Head of caudate nucleus (tissue), 42 donors: Measurements from ENCODE around the gene FAM72A.
"Not testable (repeated sequence)": the region's sequence is repeated elsewhere in the genome, so short reads cannot be mapped to it uniquely, and the experiment has no call there.

ENCODE experiments used
- DNase-seq, 42 donors: peaks; one replicate each; pipeline versions ENCODE4 v3.0.0 to v3.0.0-alpha.2; 2020 to 2021; ENCODE audit warnings: mixed read lengths in 7 of 42
- intact Hi-C: fragments of 100-400 bp; cut with DNase I; formaldehyde crosslinking; loops from one replicate; pipeline ENCODE4 v1.15.0; 2022

The FAM72A gene

DNA sequence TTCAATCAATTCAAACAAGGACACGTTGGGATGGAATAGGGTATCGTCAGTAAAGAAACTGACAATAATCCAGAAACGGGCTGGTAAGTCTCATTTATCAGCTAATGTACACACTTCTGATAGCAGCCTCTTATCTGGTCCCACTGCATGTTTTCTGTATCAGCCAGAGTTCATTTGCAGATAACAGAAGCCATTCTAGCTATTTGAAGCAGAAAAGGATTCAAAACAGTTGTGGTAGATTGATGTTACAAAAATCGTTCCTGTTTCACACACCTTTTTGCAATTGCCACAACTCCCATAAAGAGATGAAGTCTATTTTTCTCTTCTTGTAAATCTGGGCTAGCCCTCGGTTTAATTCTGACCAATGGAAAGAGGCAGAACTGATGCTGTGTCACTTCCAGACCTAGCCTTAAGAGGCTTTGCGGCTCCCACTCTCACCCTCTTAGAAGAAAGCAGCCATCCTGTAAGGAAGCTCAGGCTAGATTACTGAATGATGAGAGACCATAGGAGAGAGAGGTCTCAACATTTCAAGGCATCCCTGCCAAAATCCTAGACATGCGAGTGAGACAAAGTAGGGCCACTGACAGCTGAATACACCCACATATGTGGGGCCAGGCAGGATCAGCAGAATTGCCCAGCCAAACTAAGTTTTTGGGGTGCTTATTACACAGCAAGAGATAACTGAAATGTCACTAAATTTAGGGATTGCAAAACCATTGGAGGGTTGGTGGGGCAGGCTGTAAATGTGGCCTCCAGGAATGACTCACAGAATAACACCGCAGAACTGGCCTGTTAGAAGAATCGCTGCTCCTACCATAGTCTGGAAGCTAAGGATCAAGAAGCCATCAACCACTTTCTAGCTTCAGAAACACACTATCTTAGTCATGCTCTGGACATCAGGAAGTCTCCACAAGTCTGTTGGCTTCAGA is 24.3 kb downstream of the FAM72A start:
- DNase-seq, intact Hi-C loops: not testable (repeated sequence)

DNA sequence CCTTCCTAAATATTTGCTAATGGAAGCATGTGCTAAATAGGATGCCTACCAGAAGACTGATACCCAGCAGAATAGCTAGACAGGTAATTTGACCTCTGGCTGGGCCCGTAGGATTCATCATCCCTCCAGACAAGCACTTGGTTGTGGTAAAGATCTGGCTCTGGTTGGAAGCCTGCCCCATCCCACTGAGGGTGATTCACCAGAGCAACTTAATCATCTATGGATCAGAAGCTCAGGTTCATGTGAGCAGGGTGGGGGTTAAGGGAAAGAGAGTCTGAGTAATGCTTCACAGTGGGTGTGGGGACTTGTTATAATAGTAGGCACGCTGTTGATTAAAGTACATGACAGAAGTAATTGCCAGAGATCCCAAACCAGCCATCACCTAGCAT is 26.5 kb downstream of the FAM72A start:
- peak in 36 of 42 donors; percentile 8 to 75 (median 28) for DNase-seq
- intact Hi-C loops: not testable (repeated sequence)

DNA sequence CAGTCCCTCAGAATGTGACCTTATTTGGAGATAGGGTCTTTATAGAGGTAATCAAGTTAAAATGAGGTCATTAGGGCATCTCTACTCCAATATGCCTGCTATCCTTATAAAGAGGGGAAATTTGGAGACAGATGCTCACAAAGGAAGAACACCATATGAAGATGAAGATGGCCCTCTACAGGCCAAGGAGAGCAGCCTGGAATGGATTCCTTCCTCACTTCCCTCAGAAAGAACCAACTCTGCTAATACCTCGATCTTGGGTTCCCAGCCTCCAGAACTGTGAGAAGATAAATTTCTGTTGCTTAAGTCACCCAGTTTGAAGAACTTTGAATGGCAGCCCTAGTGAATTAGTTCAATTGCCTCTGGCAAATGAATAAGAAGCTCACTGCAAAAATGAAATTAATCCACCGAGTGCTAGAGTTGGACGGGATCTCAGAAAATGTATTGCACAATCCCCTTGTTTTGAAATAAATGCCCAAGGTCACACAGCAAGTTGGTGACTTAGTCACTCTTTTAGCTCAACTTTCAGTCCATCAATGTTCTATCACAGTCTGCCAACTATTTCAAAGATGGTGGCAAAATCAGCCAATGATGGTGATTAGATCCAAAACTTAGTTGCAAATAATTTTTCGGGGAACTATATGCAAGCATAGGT is 27.1 kb downstream of the FAM72A start:
- intact Hi-C loops: not testable (repeated sequence)
- DNase-seq: peak in 4 of 42 donors; percentile 2 to 36 (median 4)

DNA sequence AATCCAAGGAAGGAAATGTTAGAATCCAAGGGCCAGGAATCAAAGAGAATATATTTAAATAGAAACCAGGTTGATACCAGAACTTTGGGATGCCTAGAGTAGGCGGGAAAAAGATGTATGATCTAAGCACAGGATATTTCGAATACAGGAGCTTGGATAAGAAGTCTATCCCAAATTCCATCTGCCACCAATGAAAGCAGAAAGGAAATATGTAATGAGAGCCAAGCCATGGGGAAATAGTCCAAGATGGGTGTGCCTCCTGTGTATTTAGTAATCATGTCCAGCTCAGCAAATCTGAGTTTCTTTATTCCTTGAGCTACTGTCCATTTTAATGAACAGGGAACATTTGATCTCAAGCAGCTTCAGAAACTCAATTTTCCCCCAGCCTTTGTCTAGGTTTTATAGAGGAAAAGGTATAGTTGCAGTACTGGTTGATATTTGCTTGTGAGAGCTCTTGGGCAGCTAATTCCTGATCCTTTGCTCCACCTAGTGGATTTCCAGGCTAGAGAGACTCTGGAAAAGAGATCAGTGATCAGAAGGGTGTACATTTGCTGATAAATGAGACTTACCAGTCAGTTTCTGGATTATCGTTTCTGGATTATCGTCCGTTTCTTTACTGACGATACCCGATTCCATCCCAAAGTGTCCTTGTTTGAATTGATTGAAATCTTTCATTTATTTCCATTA is 28.3 kb downstream of the FAM72A start:
- intact Hi-C loops: not testable (repeated sequence)
- DNase-seq: peak in 16 of 42 donors; percentile 2 to 55 (median 20)

DNA sequence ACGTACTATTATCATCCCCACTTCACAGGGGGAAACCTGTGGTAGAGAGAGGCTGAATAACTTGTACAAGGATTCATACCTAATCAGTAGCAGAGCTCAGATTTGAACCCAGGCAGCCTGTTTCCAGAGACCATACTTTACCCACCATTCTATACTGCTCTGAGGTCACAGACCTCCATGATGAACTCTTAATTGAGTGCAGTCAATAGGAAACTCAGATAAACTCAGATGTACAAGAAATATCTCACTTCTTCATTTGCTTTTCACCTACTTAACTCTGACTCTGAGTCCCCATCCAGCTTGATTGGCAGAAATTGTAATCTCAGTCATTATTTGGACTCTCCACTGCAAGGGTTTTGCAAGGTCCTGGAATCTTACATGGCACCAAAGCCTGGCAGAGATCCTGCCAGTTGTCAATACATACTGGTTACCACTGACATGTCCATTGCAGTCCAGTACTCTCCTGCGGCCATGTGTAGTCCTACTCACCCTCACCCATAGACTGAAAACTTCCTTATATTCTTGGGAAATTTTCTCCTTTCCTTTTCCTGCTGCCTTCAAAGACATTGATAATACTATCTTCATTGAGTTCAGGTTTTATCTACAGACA is 29.4 kb downstream of the FAM72A start:
- intact Hi-C loops, DNase-seq: not testable (repeated sequence)

DNA sequence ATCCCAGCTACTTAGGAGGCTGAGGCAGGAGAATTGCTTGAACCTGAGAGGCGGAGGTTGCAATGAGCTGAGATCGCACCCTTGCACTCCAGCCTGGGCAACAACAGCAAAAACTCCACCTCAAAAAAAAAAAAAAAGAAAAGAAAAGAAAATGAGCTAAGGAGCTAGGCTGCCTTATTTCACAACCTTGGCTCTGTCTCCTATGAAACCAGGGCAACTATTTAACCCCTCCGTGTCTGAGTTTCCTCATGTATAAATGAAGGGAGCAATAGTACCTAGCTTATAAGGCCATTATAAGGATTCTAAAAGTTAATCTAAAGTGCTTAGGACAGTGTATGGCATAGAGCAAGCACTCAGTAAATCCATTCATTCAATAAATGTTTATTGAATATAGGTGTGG is 32.8 kb downstream of the FAM72A start:
- DNase-seq, intact Hi-C loops: not testable (repeated sequence)

DNA sequence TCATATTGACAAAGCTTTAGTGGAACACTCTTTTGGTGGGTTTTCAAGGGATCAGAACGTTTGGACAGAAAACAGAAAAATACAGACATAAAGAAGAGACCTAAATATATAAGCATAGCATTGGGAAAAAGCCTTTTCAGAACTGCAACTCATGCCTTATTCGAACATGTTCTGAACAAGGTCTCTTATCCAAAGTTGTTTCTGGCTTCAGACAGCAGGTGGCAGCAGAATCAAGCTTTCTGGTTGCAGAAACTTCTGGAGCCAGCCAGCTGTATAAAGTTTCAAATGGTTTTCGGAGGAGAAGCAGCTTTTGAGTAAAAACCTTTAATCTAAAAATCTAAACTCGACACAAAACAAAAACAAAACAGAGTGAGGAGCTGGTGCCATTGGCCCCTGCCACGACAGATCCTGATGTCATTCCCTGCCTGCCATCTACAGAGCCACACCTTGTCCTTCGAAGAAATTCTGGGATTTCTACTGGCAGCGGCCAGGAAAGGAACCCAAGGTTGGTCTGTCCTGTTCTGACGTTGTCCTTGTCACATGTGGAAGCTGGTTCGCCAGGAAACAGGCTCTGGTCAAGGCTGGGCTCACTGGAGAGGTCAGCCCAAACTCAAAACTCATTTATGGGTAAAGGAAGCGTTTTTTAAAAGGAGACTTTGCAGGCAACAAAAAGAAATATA is 35.1 kb downstream of the FAM72A start:
- intact Hi-C loops: not testable (repeated sequence)
- DNase-seq: peak in 1 of 42 donors; percentile 40

DNA sequence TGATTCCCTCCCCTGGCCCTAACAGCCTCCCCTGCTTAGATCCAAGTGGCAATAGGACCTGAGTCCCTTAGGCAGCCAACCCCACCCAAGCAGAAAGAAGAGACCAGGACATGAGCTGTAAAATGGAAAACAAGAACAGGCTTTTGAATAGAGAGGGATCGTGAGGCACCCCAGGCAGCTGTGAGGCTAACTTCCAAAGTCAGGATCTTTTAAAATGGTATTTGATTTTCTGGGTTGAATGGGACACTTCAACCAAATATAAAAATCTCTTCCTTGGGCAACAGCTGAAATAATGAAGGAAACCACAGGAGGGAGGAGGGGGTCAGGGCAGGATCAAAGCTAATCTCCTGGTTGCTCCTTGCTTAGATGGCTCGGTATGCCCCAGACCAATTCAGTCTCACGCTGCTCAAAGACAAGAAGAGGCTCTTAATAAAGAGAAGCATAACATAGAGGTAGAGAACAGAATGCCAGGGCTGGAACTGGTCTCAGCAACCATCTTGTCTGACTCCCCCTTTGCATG is 56.8 kb downstream of the FAM72A start:
- DNase-seq: no peak
- intact Hi-C loops: no loop called here

DNA sequence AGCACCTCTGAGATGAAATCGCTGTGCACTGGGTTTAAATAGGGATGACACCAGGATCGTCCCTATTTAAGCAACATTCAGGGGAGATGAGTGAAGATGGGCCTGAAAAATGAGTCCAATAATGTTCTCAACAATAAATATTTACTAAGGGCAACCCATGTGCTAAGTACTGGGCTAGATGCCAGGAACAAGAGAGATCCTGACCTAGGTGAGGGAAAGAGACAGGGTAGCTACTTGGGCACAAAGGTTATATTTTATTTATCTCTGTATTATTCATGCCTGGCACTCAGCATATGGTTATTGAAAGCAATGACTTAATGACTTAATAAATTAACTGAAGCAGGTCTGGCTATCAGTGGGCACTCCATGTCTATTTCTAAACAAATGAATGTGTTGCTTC is 58.0 kb downstream of the FAM72A start:
- DNase-seq: no peak
- intact Hi-C loops: no loop called here

DNA sequence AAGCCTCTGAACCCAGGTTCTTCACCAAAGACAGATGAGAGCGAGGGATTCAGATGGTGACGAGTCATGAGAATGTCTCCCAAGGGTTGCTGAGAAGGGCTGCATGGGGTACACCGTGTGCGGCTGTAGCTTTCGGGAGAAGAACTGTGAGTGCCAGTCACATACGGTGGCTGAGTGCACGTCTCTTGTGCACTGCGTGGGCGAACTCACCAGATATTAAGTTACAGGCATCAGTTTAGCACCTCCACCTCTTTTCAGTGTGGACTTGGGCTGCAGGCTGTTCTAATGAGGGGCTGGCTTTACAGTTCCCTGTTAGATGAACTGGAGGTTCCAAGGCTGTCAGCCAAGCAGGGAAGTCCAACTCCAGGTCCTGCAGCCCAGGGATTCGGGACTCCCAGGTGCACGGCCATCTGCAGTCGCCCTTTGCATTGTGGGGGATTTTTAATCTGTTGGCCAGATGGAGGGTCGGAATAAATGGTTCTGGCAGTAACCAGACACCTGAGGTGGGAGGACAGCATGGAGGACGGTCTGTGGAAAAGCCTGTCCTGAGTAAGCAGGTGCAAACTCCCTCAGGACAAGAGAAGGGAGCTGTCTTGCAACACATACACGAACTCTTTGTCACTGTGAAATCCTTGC is 59.0 kb downstream of the FAM72A start:
- intact Hi-C loops: no loop called here
- no peak for DNase-seq

DNA sequence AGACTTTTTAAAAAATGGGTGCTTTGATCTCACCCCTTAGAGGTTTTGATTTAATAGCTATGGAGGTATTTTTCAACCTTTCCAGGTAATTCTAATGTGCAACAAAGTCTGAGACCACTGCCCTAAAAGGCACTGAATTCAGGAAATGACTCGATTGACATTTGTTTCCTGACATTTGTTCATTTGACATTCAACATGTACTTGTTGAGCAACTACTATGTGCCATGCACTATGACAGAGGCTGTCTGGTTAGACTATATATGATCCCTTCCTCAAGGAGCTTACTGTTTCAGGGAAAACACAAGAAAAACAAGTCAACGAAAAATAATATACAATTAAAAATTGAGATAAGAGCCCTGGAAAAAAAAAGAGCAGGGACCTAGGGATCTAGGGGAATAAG is 59.9 kb downstream of the FAM72A start:
- no peak for DNase-seq
- intact Hi-C loops: no loop called here

DNA sequence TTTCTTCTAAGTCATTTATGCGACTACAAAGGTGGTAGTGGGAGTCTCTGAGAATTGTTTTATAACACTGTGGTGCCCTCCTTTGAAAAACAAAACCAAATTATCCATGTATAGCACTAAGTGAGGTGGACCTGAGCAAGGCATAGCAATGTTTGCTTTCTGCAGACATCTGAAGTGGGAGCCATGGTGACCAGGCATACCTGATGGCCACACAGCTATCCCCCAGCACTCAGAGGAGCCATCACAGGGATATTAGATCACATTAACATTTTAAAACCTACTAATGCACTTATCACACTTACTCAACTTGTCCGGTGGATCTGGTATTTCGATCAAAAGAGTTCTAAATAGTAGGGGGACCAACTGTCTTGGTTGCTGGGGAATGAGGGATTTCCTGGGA is 60.6 kb downstream of the FAM72A start:
- intact Hi-C loops: no loop called here
- no peak for DNase-seq

DNA sequence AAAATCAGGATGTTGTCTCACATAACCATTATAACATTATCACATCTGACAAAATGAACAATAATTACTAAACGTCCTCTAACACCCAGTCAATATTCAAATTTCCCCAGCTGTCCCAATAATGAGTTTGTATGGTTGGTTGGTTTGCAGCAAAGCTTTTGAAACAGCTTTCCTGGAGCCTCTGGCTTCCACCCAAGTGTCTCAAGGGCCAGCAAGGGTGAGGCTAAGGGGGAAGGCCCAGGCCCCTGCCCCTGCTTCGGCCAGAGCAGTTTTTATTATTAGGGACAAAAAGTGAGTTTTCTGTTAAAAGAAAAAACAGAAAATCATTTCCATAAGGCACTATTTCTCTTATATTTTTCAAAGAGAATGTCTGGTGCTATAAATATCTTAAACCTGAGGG is 66.4 kb downstream of the FAM72A start:
- no peak for DNase-seq
- intact Hi-C loops: no loop called here
